Fibroblast of lung (primary cell): ENCODE measurements around the gene SLC6A11.

Experiments
- CTCF ChIP-seq, 2 donors: IDR thresholded peaks in 1 of 2; conservative IDR thresholded peaks in 1 of 2; 1 replicate in 1 of 2; 2 replicates in 1 of 2; pipeline ENCODE4 v1.5.1; 2011 to 2012; ENCODE audit warnings: low read length in 2 of 2, control low read depth in 1 of 2, inconsistent platforms in 1 of 2, low read depth in 1 of 2, mild to moderate bottlenecking in 1 of 2
- EZH2 ChIP-seq: IDR thresholded peaks from 2 replicates; pipeline ENCODE4 v1.5.1; 2012; ENCODE audit warnings: low read length, control low read depth, mild to moderate bottlenecking; ENCODE audit errors: missing control alignments

GRCh38 chr3:10986592-10986991, 170.6 kb downstream of the SLC6A11 start:
- TF ChIP-seq CTCF (conservative IDR thresholded peaks at IDR 0.05 in 1 of 2, IDR thresholded peaks at IDR 0.05 in 1 of 2; ENCODE audit: low read depth in 1 of 2, low read length in 2 of 2) (no peak), EZH2 (no peak)
